Loucy (cell line): Measurements from ENCODE around the gene EPB42.
A peak's percentile ranks its signal among the peaks of the same experiment; 100 is the strongest.

Source experiments
- EZH2phosphoT487 ChIP-seq: fragments of 200-600 bp; IDR thresholded peaks from 2 replicates; pipeline ENCODE4 v1.6.1; 2018; ENCODE audit warnings: antibody characterized with exemption, mild to moderate bottlenecking, moderate library complexity, borderline replicate concordance
- TF ChIP-seq, protein P1 (sequence below): fragments of 200-600 bp; sonication (generic); conservative IDR thresholded peaks from 2 replicates; pipeline ENCODE4 v1.5.1; 2014; ENCODE audit warnings: mild to moderate bottlenecking, antibody characterized with exemption, low read length

- TF ChIP-seq, protein P1, sequence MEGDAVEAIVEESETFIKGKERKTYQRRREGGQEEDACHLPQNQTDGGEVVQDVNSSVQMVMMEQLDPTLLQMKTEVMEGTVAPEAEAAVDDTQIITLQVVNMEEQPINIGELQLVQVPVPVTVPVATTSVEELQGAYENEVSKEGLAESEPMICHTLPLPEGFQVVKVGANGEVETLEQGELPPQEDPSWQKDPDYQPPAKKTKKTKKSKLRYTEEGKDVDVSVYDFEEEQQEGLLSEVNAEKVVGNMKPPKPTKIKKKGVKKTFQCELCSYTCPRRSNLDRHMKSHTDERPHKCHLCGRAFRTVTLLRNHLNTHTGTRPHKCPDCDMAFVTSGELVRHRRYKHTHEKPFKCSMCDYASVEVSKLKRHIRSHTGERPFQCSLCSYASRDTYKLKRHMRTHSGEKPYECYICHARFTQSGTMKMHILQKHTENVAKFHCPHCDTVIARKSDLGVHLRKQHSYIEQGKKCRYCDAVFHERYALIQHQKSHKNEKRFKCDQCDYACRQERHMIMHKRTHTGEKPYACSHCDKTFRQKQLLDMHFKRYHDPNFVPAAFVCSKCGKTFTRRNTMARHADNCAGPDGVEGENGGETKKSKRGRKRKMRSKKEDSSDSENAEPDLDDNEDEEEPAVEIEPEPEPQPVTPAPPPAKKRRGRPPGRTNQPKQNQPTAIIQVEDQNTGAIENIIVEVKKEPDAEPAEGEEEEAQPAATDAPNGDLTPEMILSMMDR, result peak; percentile 59
- no peak for TF ChIP-seq EZH2phosphoT487
These were observed 35.4 kb downstream of the EPB42 start, which contains the start of gene CCNDBP1 for GRCh38 chr15:43185157-43186002.
